CD14-positive monocyte (primary cell): Measurements from ENCODE around the gene CMTM1. TPM values are rescaled to one million over a fixed set of nuclear protein-coding genes. Genes with fewer than 3 reads are reported as not detected.

Source experiments
- DNase-seq, 3 donors: peaks; one replicate each; pipeline ENCODE4 v3.0.0-alpha.2; 2011 to 2022
- H2AFZ ChIP-seq: 2 replicates; pipeline ENCODE4 v1.6.0; 2012; ENCODE audit warnings: mild to moderate bottlenecking, low read depth, low read length, inconsistent platforms; ENCODE audit not compliant: insufficient read depth, poor library complexity, severe bottlenecking
- H3K27ac ChIP-seq, 2 donors: 1 replicate in 1 of 2; 2 replicates in 1 of 2; pipeline ENCODE4 v1.5.1; 2012 to 2013; ENCODE audit warnings: low read length in 2 of 2, control low read depth in 1 of 2, inconsistent platforms in 1 of 2, low read depth in 1 of 2, mild to moderate bottlenecking in 1 of 2
- H3K27me3 ChIP-seq, 2 donors: one replicate each; pipeline versions ENCODE4 v1.6.0 to v1.6.1; 2011 to 2013; ENCODE audit warnings: low read length in 2 of 2; ENCODE audit not compliant: control insufficient read depth in 2 of 2, insufficient read depth in 2 of 2
- H3K36me3 ChIP-seq, 2 donors: replicated peaks in 1 of 2; 1 replicate in 1 of 2; 2 replicates in 1 of 2; pipeline versions ENCODE4 v1.5.1 to v1.6.1; 2012 to 2013; ENCODE audit warnings: low read length in 2 of 2, control low read depth in 1 of 2, inconsistent platforms in 1 of 2, mild to moderate bottlenecking in 1 of 2; ENCODE audit not compliant: insufficient read depth in 2 of 2, control insufficient read depth in 1 of 2
- H3K4me1 ChIP-seq, 2 donors: 1 replicate in 1 of 2; 2 replicates in 1 of 2; pipeline versions ENCODE4 v1.5.1 to v1.6.1; 2012 to 2013; ENCODE audit warnings: low read length in 2 of 2, control low read depth in 1 of 2, inconsistent platforms in 1 of 2, mild to moderate bottlenecking in 1 of 2, moderate library complexity in 1 of 2; ENCODE audit not compliant: insufficient read depth in 2 of 2, control insufficient read depth in 1 of 2
- H3K4me2 ChIP-seq: replicated peaks from 2 replicates; pipeline ENCODE3; 2012; ENCODE audit warnings: low read length, moderate library complexity, mild to moderate bottlenecking; ENCODE audit not compliant: poor library complexity, severe bottlenecking; ENCODE audit errors: extremely low read depth
- H3K4me3 ChIP-seq, 3 experiments: fragments of 200-600 bp in 1 of 3; sonication (generic) in 1 of 3; replicated peaks in 1 of 3; 1 replicate in 2 of 3; 2 replicates in 1 of 3; pipeline ENCODE4 v1.5.1; 2011 to 2013; ENCODE audit warnings: low read length in 3 of 3, mild to moderate bottlenecking in 3 of 3, control low read depth in 2 of 3, low read depth in 2 of 3, inconsistent platforms in 1 of 3, moderate library complexity in 1 of 3
- H3K79me2 ChIP-seq: 2 replicates; pipeline ENCODE4 v1.6.0; 2012; ENCODE audit warnings: mild to moderate bottlenecking, control low read depth, inconsistent platforms, low read length, moderate library complexity; ENCODE audit not compliant: insufficient read depth
- H3K9ac ChIP-seq: 2 replicates; pipeline ENCODE4 v1.6.0; 2017; ENCODE audit warnings: low read length, mild to moderate bottlenecking; ENCODE audit not compliant: insufficient read depth, poor library complexity, severe bottlenecking
- H3K9me3 ChIP-seq, 2 donors: replicated peaks in 1 of 2; 1 replicate in 1 of 2; 2 replicates in 1 of 2; pipeline versions ENCODE4 v1.5.1 to v1.6.1; 2012 to 2013; ENCODE audit warnings: low read length in 2 of 2, control low read depth in 1 of 2; ENCODE audit not compliant: control insufficient read depth in 1 of 2, insufficient read depth in 1 of 2
- H4K20me1 ChIP-seq: 2 replicates; pipeline ENCODE4 v1.6.0; 2012; ENCODE audit warnings: mild to moderate bottlenecking, low read length, control low read depth, moderate library complexity; ENCODE audit not compliant: insufficient read depth
- H3K27ac Mint-ChIP-seq, 7 donors: one replicate each; pipeline ENCODE4 v1.8.0; 2020; ENCODE audit warnings: mild to moderate bottlenecking in 7 of 7, mixed read lengths in 7 of 7, moderate library complexity in 6 of 7, inconsistent platforms in 2 of 7
- H3K27me3 Mint-ChIP-seq, 3 donors: one replicate each; pipeline ENCODE4 v1.8.0; 2021 to 2022; ENCODE audit warnings: low read depth in 3 of 3, mild to moderate bottlenecking in 3 of 3, mixed read lengths in 3 of 3, moderate library complexity in 3 of 3, inconsistent platforms in 1 of 3
- H3K36me3 Mint-ChIP-seq, 2 donors: one replicate each; pipeline ENCODE4 v1.8.0; 2020; ENCODE audit warnings: mixed read lengths in 2 of 2, inconsistent platforms in 1 of 2, mild to moderate bottlenecking in 1 of 2
- H3K4me1 Mint-ChIP-seq: one replicate; pipeline ENCODE4 v1.8.0; 2020; ENCODE audit warnings: mild to moderate bottlenecking, mixed read lengths
- H3K4me3 Mint-ChIP-seq, 2 donors: one replicate each; pipeline ENCODE4 v1.8.0; 2020; ENCODE audit warnings: mild to moderate bottlenecking in 2 of 2, mixed read lengths in 2 of 2, moderate library complexity in 1 of 2
- H3K9me3 Mint-ChIP-seq, 7 donors: one replicate each; pipeline ENCODE4 v1.8.0; 2020 to 2022; ENCODE audit warnings: mixed read lengths in 7 of 7, mild to moderate bottlenecking in 6 of 7, moderate library complexity in 6 of 7, inconsistent platforms in 2 of 7
- CTCF ChIP-seq: fragments of 200-600 bp; IDR thresholded peaks from one replicate; pipeline ENCODE4 v1.8.0; 2022; ENCODE audit warnings: antibody characterized with exemption, mild to moderate bottlenecking
- WGBS: methylation state at CpG from one replicate; pipeline ENCODE4 v1.1.5; 2013; ENCODE audit warnings: missing lambda C conversion rate; ENCODE audit not compliant: insufficient coverage; 5-methylcytosine and 5-hydroxymethylcytosine counted together
- intact Hi-C, 2 donors: fragments of 100-400 bp; cut with micrococcal nuclease; formaldehyde crosslinking; loops; one replicate each; pipeline versions ENCODE4 v1.15.0 to v1.15.1; 2023
- polyA plus RNA-seq, 3 donors: library from polyadenylated mRNA; depleted of rRNA in 1 of 3; unstranded in 2 of 3; stranded (reverse) in 1 of 3; fragments of 300-500 nt in 2 of 3; fragments of >200 nt in 1 of 3; fragmentation: Illumina TruSeq in 2 of 3; gene quantifications; 1 replicate in 2 of 3; 2 replicates in 1 of 3; pipeline ENCODE4 v1.2.3, GENCODE V29; 2012 to 2021

Gene CMTM1
- polyA plus RNA-seq, 3 donors, result 1.6 to 3.3 (median 2.5) TPM

- TF ChIP-seq CTCF, result no peak
- Histone ChIP-seq H3K9ac (peak overlapping the region; percentile 22), H3K27me3 (no peaks in the 10 kb centered on the region), H3K4me1 (peaks cover 72 to 73% of the 10 kb centered on the region in 2 donors), H3K36me3 (no peaks in the 10 kb centered on the region), H4K20me1 (no peaks in the 10 kb centered on the region), H3K4me3 (peak overlapping the region in 1 of 3 experiments; percentile 61), H3K27ac (peak overlapping the region in 1 of 2 donors; percentile 52), H3K79me2 (no peaks in the 10 kb centered on the region), H2AFZ (peak overlapping the region; percentile 69), H3K9me3 (no peaks in the 10 kb centered on the region), H3K4me2 (peak overlapping the region; percentile 72)
- H3K4me1 Mint-ChIP-seq, result peaks cover 74% of the 10 kb centered on the region
- H3K36me3 Mint-ChIP-seq, result peaks cover 2 to 8% of the 10 kb centered on the region in 2 donors
- intact Hi-C loops, result loop anchor here (2.0 to 5.0 kb wide), 6 partner anchors 36 to 181 kb away; partner anchors contain the start of genes CKLF (in 1 of the 2) and TK2 (in 1 of the 2)
- DNase-seq, result no peak
- peak overlapping the region; percentile 40 to 96 (median 68) for H3K27ac Mint-ChIP-seq
- peaks cover 0 to 2% (median 0%) of the 10 kb centered on the region in 7 donors for H3K9me3 Mint-ChIP-seq
- 36% methylated on average over 4 of the region's 7 CpGs for WGBS
- peaks cover 0 to 5% (median 2%) of the 10 kb centered on the region in 3 donors for H3K27me3 Mint-ChIP-seq
- H3K4me3 Mint-ChIP-seq, result peak overlapping the region; percentile 68 to 88
Measured at GRCh38 chr16:66587881-66588600, 21.8 kb downstream of the CMTM1 start.

- Histone ChIP-seq H3K4me1 (peaks cover 67 to 73% of the 10 kb centered on the region in 2 donors), H3K4me2 (peak overlapping the region; percentile 71), H3K27me3 (no peaks in the 10 kb centered on the region), H3K9me3 (no peaks in the 10 kb centered on the region), H3K36me3 (no peaks in the 10 kb centered on the region), H3K79me2 (no peaks in the 10 kb centered on the region), H4K20me1 (no peaks in the 10 kb centered on the region), H3K27ac (peak overlapping the region in 1 of 2 donors; percentile 40), H3K9ac (no peak overlapping the region), H2AFZ (no peak overlapping the region), H3K4me3 (no peak overlapping the region)
- H3K36me3 Mint-ChIP-seq, result peaks cover 2 to 5% of the 10 kb centered on the region in 2 donors
- peak; percentile 97 for TF ChIP-seq CTCF
- peak overlapping the region in 1 of 2 donors; percentile 61 for H3K4me3 Mint-ChIP-seq
- H3K4me1 Mint-ChIP-seq, result peaks cover 68% of the 10 kb centered on the region
- peak overlapping the region in 3 of 7 donors; percentile 44 to 64 (median 46) for H3K27ac Mint-ChIP-seq
- 93% methylated on average over 2 of the region's 8 CpGs for WGBS
- H3K9me3 Mint-ChIP-seq, result peaks cover 0 to 5% (median 2%) of the 10 kb centered on the region in 7 donors
- intact Hi-C loops, result loop anchor here (2.0 to 5.0 kb wide), 5 partner anchors 37 to 182 kb away; partner anchors contain the start of genes CKLF (in 1 of the 2) and TK2 (in 1 of the 2)
- peak; percentile 68 to 83 (median 77) for DNase-seq
- H3K27me3 Mint-ChIP-seq, result peaks cover 0 to 6% (median 3%) of the 10 kb centered on the region in 3 donors
Measured at GRCh38 chr16:66588981-66589713, 22.9 kb downstream of the CMTM1 start.
